H1 (cell line): Measurements from ENCODE around the gene STT3B. TPM values are rescaled to one million over a fixed set of nuclear protein-coding genes. Genes with fewer than 3 reads are reported as not detected.

Experiments used
- CTCF ChIA-PET: fragments of 300-600 bp; sonication (Branson Sonifier 250); formaldehyde crosslinking; loops from one replicate; lab custom pipeline; 2021; ENCODE audit not compliant: partially characterized antibody; lab: Charles Lee
- POLR2A ChIA-PET: fragments of 300-600 bp; sonication (Branson Sonifier 250); formaldehyde crosslinking; loops from one replicate; lab custom pipeline; 2021; ENCODE audit warnings: inconsistent platforms; ENCODE audit not compliant: partially characterized antibody; lab: Charles Lee
- DNase-seq, 2 experiments: peaks; one replicate each; pipeline versions ENCODE4 v3.0.0 to v3.0.0-alpha.2; 2010 to 2022; ENCODE audit warnings: low spot score in 2 of 2, low read depth in 1 of 2, mixed read lengths in 1 of 2
- FAIRE-seq: peaks from 2 replicates; lab custom pipeline; 2011; peaks lifted over from hg19 to GRCh38; lab: Jason Lieb, UNC
- H2AFZ ChIP-seq: 2 replicates; pipeline ENCODE4 v1.8.1; 2012; ENCODE audit warnings: low read length, inconsistent platforms
- H2AK5ac ChIP-seq: 2 replicates; pipeline ENCODE4 v1.6.1; 2013; ENCODE audit warnings: low read depth, low read length
- H2BK120ac ChIP-seq: replicated peaks from 2 replicates; pipeline ENCODE3; 2013; ENCODE audit warnings: low read depth, low read length, inconsistent platforms
- H2BK12ac ChIP-seq: 2 replicates; pipeline ENCODE4 v1.6.1; 2013; ENCODE audit warnings: low read depth, low read length
- H2BK15ac ChIP-seq: 2 replicates; pipeline ENCODE4 v1.6.1; 2013; ENCODE audit warnings: low read length
- H2BK20ac ChIP-seq: 2 replicates; pipeline ENCODE4 v1.6.1; 2013; ENCODE audit warnings: low read length
- H2BK5ac ChIP-seq: 2 replicates; pipeline ENCODE4 v1.6.1; 2013; ENCODE audit warnings: low read depth, low read length
- H3K14ac ChIP-seq: 2 replicates; pipeline ENCODE4 v1.6.1; 2013; ENCODE audit warnings: inconsistent platforms; ENCODE audit not compliant: insufficient read length
- H3K18ac ChIP-seq: 2 replicates; pipeline ENCODE4 v1.6.1; 2013; ENCODE audit warnings: low read length; ENCODE audit errors: extremely low read depth
- H3K23ac ChIP-seq: 2 replicates; pipeline ENCODE4 v1.6.1; 2013; ENCODE audit warnings: inconsistent platforms; ENCODE audit not compliant: insufficient read length
- H3K23me2 ChIP-seq: 2 replicates; pipeline ENCODE4 v1.6.1; 2013; ENCODE audit warnings: low read depth, low read length
- H3K27ac ChIP-seq: 2 replicates; pipeline ENCODE4 v1.6.1; 2011; ENCODE audit warnings: low read depth, low read length, inconsistent platforms
- H3K27me3 ChIP-seq, 4 experiments: replicated peaks in 1 of 4; 1 replicate in 1 of 4; 2 replicates in 3 of 4; pipeline versions ENCODE4 v1.6.1 to v1.8.1; 2011 to 2013; ENCODE audit warnings: low read length in 3 of 4, mild to moderate bottlenecking in 3 of 4, inconsistent platforms in 2 of 4, mixed read lengths in 2 of 4, moderate library complexity in 1 of 4; ENCODE audit not compliant: control insufficient read depth in 3 of 4, insufficient read depth in 3 of 4; ENCODE audit errors: extremely low read depth in 1 of 4
- H3K36me3 ChIP-seq, 4 experiments: 2 replicates each; pipeline versions ENCODE4 v1.6.1 to v1.8.1; 2011 to 2013; ENCODE audit warnings: mild to moderate bottlenecking in 4 of 4, low read length in 3 of 4, moderate library complexity in 2 of 4, control low read depth in 1 of 4, inconsistent platforms in 1 of 4; ENCODE audit not compliant: insufficient read depth in 4 of 4, control insufficient read depth in 2 of 4
- H3K4ac ChIP-seq: replicated peaks from 2 replicates; pipeline ENCODE3; 2013; ENCODE audit warnings: low read length, low read depth, mixed read lengths, inconsistent platforms; ENCODE audit not compliant: insufficient read length
- H3K4me1 ChIP-seq, 4 experiments: replicated peaks in 1 of 4; 1 replicate in 1 of 4; 2 replicates in 3 of 4; pipeline versions ENCODE4 v1.6.1 to v1.8.1; 2011 to 2013; ENCODE audit warnings: low read length in 3 of 4, inconsistent platforms in 2 of 4, mixed read lengths in 1 of 4; ENCODE audit not compliant: insufficient read depth in 4 of 4, control insufficient read depth in 3 of 4
- H3K4me2 ChIP-seq, 2 experiments: 2 replicates each; pipeline versions ENCODE4 v1.6.1 to v1.8.1; 2011 to 2013; ENCODE audit warnings: low read depth in 2 of 2, low read length in 2 of 2, control low read depth in 1 of 2, inconsistent platforms in 1 of 2, mild to moderate bottlenecking in 1 of 2; ENCODE audit not compliant: insufficient read depth in 1 of 2
- H3K4me3 ChIP-seq, 4 experiments: fragments of 200-600, 300-600 bp in 1 of 4; sonication (generic), shearing (Covaris generic), sonication (Bioruptor Twin) in 1 of 4; 2 replicates each; pipeline versions ENCODE4 v1.5.1 to v1.8.1; 2011 to 2016; ENCODE audit warnings: low read length in 4 of 4, low read depth in 3 of 4, control low read depth in 2 of 4, inconsistent platforms in 2 of 4, mild to moderate bottlenecking in 2 of 4, mixed read lengths in 1 of 4, moderate library complexity in 1 of 4; ENCODE audit not compliant: insufficient read depth in 2 of 4; ENCODE audit errors: extremely low read depth in 1 of 4
- H3K56ac ChIP-seq: replicated peaks from 2 replicates; pipeline ENCODE3; 2013; ENCODE audit warnings: low read depth, mild to moderate bottlenecking, mixed read lengths, low read length, inconsistent platforms; ENCODE audit not compliant: insufficient read length
- H3K79me1 ChIP-seq: 2 replicates; pipeline ENCODE4 v1.6.1; 2013; ENCODE audit warnings: low read depth, low read length, control low read depth
- H3K79me2 ChIP-seq, 2 experiments: 2 replicates each; pipeline versions ENCODE4 v1.6.1 to v1.8.1; 2012 to 2013; ENCODE audit warnings: low read length in 2 of 2, mild to moderate bottlenecking in 2 of 2, inconsistent platforms in 1 of 2; ENCODE audit not compliant: insufficient read depth in 2 of 2, control insufficient read depth in 1 of 2
- H3K9ac ChIP-seq, 4 experiments: replicated peaks in 1 of 4; 1 replicate in 1 of 4; 2 replicates in 3 of 4; pipeline versions ENCODE4 v1.6.1 to v1.8.1; 2011 to 2013; ENCODE audit warnings: low read depth in 3 of 4, low read length in 3 of 4, control low read depth in 2 of 4, mild to moderate bottlenecking in 2 of 4, moderate library complexity in 2 of 4, inconsistent platforms in 1 of 4; ENCODE audit errors: extremely low read depth in 1 of 4
- H3K9me3 ChIP-seq, 2 experiments: 2 replicates each; pipeline versions ENCODE4 v1.6.1 to v1.8.1; 2012 to 2013; ENCODE audit warnings: mild to moderate bottlenecking in 2 of 2, moderate library complexity in 2 of 2, control low read depth in 1 of 2, inconsistent platforms in 1 of 2, low read depth in 1 of 2, low read length in 1 of 2, mixed read lengths in 1 of 2; ENCODE audit not compliant: insufficient read depth in 2 of 2
- H4K20me1 ChIP-seq, 2 experiments: replicated peaks in 1 of 2; 2 replicates each; pipeline versions ENCODE3 to v1.8.1; 2011 to 2013; ENCODE audit warnings: inconsistent platforms in 2 of 2, low read length in 2 of 2, mild to moderate bottlenecking in 1 of 2; ENCODE audit not compliant: insufficient read depth in 2 of 2, control insufficient read depth in 1 of 2
- H4K5ac ChIP-seq: 2 replicates; pipeline ENCODE4 v1.6.1; 2013; ENCODE audit warnings: low read length, low read depth, mixed read lengths, inconsistent platforms; ENCODE audit not compliant: insufficient read length
- H4K8ac ChIP-seq: 2 replicates; pipeline ENCODE4 v1.8.0; 2013; ENCODE audit warnings: mild to moderate bottlenecking, moderate library complexity, low read length, inconsistent platforms; ENCODE audit not compliant: insufficient read depth; ENCODE audit errors: extremely low read depth
- H4K91ac ChIP-seq: replicated peaks from 2 replicates; pipeline ENCODE3; 2013; ENCODE audit warnings: low read length, mixed read lengths, inconsistent platforms; ENCODE audit not compliant: insufficient read length
- ATF2 ChIP-seq: IDR thresholded peaks from 2 replicates; pipeline ENCODE4 v1.6.1; 2012; ENCODE audit warnings: low read length, inconsistent platforms
- CTBP2 ChIP-seq: IDR thresholded peaks from 2 replicates; pipeline ENCODE4 v1.7.0; 2011; ENCODE audit warnings: borderline replicate concordance, mild to moderate bottlenecking, moderate library complexity, mixed read lengths, low read length; ENCODE audit not compliant: insufficient read depth, insufficient read length
- HDAC2 ChIP-seq, 2 experiments: fragments of 300-600 bp in 1 of 2; sonication (generic) in 1 of 2; IDR thresholded peaks; 2 replicates each; pipeline ENCODE4 v1.6.1; 2011 to 2012; ENCODE audit warnings: low read depth in 2 of 2, low read length in 2 of 2, mild to moderate bottlenecking in 2 of 2, moderate library complexity in 2 of 2, borderline replicate concordance in 1 of 2, inconsistent platforms in 1 of 2
- JUND ChIP-seq: IDR thresholded peaks from 2 replicates; pipeline ENCODE4 v1.6.1; 2011; ENCODE audit warnings: mild to moderate bottlenecking, improper control_type of control experiment, low read length
- TCF12 ChIP-seq: IDR thresholded peaks from 2 replicates; pipeline ENCODE4 v1.6.1; 2011; ENCODE audit warnings: low read depth, mild to moderate bottlenecking, low read length
- ZNF274 ChIP-seq: IDR thresholded peaks from 2 replicates; pipeline ENCODE4 v1.7.0; 2012; ENCODE audit warnings: low read length, borderline replicate concordance; ENCODE audit errors: extremely low read depth
- WGBS, 2 experiments: shearing (Covaris generic) in 1 of 2; methylation state at CpG; one replicate each; pipeline versions ENCODE4 v1.1.6 to v1.1.7; 2013 to 2015; ENCODE audit warnings: low lambda C conversion rate in 2 of 2, mixed read lengths in 2 of 2, inconsistent platforms in 1 of 2, low coverage in 1 of 2, missing lambda C conversion rate in 1 of 2; ENCODE audit not compliant: insufficient replicate concordance in 2 of 2, insufficient coverage in 1 of 2, insufficient read length in 1 of 2; ENCODE audit errors: extremely low coverage in 1 of 2, missing lambda C conversion rate in 1 of 2; 5-methylcytosine and 5-hydroxymethylcytosine counted together
- polyA plus RNA-seq, 7 experiments: library from polyadenylated mRNA; depleted of rRNA in 3 of 7; stranded (reverse) in 5 of 7; unstranded in 2 of 7; fragments of >200 nt in 5 of 7; fragments of 200-250 nt in 2 of 7; gene quantifications; 1 replicate in 5 of 7; 2 replicates in 1 of 7; 4 replicates in 1 of 7; pipeline versions ENCODE4 v1.2.1 to v1.2.3, GENCODE V29; 2011 to 2013; ENCODE audit warnings: missing spikeins in 2 of 7, mixed read lengths in 2 of 7
- total RNA-seq: library from RNA; stranded (reverse); fragmentation: NEBNext Ultra II Directional; extraction: Animal tissue kit (Norgen Biotek cat#: 25700); gene quantifications from 2 replicates; pipeline ENCODE4 v1.2.1, GENCODE V29; 2021

STT3B gene
- total and polyA plus RNA-seq, 2 of the 8 experiments (the other 6 are each of a cell fraction or from before 2014, with no cell fraction given) = 43.5 to 134 TPM

- Histone ChIP-seq H3K4ac (no peak overlapping the region), H2AFZ (no peak overlapping the region), H2BK120ac (no peak overlapping the region), H2AK5ac (no peak overlapping the region), H2BK12ac (no peak overlapping the region), H4K20me1 (peaks cover 1 to 14% of the 10 kb centered on the region in 2 experiments), H3K14ac (no peak overlapping the region), H4K8ac (no peak overlapping the region), H3K79me2 (peaks cover 13 to 100% of the 10 kb centered on the region in 2 experiments), H3K23me2 (no peaks in the 10 kb centered on the region), H2BK20ac (no peak overlapping the region), H3K36me3 (no peaks in the 10 kb centered on the region), H3K27me3 (no peaks in the 10 kb centered on the region), H3K27ac (no peak overlapping the region), H3K9me3 (no peaks in the 10 kb centered on the region), H3K4me3 (no peak overlapping the region), H3K4me1 (peaks cover 0 to 6% (median 1%) of the 10 kb centered on the region in 4 experiments; a peak in 1 of 7 replicates), H4K5ac (no peak overlapping the region), H3K56ac (no peak overlapping the region), H3K18ac (no peak overlapping the region), H3K9ac (no peak overlapping the region), H3K23ac (no peak overlapping the region), H3K79me1 (peaks cover under 1% of the 10 kb centered on the region; the same call in 1 of the 2 replicates), H3K4me2 (no peak overlapping the region), H2BK15ac (no peak overlapping the region), H2BK5ac (no peak overlapping the region), H4K91ac (no peak overlapping the region)
- POLR2A ChIA-PET = interaction anchor here (2.2 kb wide), 1 partner anchor 11 kb away, joined by 4 read pairs; no protein-coding TSS in a partner anchor
- CTCF ChIA-PET = no interaction called here
- no peak for FAIRE-seq
- no peak for DNase-seq
- 86% methylated on average over 2 of the region's 2 CpGs; no CpG with 5 or more reads in 1 of the 2 experiments for WGBS, 2 experiments
- TF ChIP-seq ZNF274 (no peak), JUND (no peak), HDAC2 (IDR thresholded peaks at IDR 0.05; ENCODE audit: borderline replicate concordance in 1 of 2, low read depth in 2 of 2, low read length in 2 of 2) (no peak), CTBP2 (no peak), ATF2 (no peak), TCF12 (no peak)
Observed at GRCh38 chr3:31541089-31541488, 8.4 kb downstream of the STT3B start.
